NK-92 (cell line): ENCODE results near the gene TM7SF2.

Experiments
- DNase-seq: peaks from one replicate; lab custom pipeline; 2025; ENCODE audit not compliant: unreplicated experiment; lab: John Stamatoyannopoulos, UW

Gene TM7SF2

DNA sequence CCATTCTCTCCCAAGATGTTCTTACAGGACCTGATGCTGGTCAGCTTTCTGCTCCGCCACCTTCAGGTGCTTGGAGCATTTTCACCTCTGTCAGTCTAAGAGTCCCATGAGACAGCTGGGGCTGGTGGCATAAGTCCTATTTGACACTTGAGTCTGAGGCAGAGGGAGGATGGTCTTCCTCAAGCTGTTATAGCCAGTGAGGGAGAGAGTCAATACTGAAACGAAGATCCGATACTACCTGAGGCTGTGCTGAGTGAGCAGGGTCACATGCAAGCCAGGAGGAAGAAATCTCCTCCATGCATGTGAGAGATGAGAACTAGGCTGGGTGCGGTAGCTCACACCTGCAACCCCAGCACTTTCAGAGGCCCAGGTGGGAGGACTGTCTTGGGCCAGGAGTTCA, 22.1 kb upstream of the TM7SF2 start:
- no peak for DNase-seq

DNA sequence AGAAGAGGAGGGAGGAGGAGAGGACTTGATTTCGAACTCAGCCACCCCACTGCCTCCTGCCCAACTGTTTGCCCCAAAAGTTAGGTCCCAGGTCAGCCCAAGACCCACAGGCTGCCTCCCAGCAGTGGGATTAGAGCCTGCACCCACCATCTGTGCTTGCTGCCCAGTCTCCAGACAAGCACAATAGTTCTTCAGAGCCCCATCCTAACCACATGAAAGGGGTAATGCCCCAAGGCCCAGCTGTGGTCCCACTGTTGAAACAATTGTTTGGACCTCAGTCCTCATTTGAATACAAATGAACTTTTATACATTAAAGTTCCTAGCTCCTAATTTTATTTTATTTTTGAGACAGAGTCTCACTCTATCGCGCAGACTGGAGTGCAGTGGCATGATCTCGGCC, 21.0 kb upstream of the TM7SF2 start:
- DNase-seq = no peak

DNA sequence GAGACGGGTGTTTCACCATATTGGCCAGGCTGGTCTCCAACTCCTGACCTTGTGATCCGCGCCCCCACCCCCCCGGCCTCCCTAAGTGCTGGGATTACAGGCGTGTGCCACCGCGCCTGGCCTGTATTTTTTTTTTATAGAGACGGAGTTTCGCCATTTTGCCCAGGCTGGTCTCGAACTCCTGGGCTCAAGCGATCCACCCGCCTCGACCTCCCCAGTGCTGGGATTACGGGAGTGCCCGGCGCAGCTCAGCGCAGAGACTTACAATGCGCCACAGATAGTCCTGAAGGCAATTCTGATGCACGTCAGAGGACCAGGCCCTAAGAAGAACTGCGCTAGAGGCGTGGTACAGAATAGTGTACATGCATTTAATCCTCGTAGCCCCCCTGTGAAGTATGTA, 16.2 kb upstream of the TM7SF2 start:
- DNase-seq = no peak

DNA sequence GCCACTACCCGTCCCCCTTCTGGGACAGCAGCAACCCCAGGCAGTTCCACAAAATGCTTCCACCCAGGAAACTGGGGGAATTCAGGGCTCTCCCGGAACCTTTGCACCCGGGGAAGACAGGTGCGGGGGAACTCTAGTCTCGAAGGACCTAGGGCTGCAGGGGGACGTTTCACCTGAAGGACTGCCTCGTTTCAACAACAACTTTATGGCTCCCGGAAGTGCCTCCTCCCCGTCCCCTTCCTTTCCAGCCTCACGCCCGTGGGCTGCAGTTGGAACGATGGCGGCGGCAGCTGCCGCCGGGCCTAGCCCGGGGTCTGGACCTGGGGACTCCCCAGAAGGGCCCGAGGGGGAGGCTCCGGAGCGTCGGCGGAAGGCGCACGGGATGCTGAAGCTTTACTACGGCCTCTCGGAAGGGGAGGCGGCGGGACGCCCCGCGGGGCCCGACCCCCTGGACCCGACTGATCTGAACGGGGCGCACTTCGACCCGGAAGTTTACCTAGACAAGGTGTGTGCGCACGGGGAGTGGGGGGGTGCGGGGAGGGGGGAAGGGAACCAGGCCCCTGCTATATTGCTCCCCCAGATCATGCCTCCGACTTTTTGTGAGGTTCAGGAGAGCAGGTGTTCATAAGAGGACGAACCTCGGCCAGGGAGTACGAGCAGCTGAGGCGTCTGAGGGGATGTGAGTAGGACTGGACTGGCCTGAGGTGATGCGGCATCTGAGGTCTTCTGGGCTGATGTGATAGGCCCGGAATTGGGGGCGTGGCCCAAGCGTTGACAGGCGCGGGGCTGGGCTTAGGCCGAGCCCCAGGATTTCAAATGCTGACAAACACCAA, 15.5 kb upstream of the TM7SF2 start, which contains the start of gene VPS51:
TSS of gene VPS51 (plus strand) at position 241 of the 833 bp plus-strand sequence. CDS start at position 278, 37 bp downstream.
- no peak for DNase-seq

DNA sequence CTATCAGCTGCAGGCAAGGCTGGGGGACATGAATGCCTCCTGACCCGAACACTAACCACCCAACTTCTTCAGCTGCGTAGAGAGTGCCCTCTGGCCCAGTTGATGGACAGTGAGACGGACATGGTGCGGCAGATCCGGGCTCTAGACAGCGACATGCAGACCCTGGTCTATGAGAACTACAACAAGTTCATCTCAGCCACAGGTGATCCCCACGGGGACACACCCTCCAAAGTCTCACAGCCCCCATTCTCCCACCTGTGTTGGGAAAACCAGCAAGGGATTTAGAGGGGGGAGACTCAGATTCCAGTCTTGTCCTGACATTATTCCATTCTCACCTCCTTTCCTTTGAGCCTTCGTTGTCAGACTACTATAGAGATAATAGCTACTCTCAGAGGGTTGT, 14.7 kb upstream of the TM7SF2 start:
- no peak for DNase-seq

DNA sequence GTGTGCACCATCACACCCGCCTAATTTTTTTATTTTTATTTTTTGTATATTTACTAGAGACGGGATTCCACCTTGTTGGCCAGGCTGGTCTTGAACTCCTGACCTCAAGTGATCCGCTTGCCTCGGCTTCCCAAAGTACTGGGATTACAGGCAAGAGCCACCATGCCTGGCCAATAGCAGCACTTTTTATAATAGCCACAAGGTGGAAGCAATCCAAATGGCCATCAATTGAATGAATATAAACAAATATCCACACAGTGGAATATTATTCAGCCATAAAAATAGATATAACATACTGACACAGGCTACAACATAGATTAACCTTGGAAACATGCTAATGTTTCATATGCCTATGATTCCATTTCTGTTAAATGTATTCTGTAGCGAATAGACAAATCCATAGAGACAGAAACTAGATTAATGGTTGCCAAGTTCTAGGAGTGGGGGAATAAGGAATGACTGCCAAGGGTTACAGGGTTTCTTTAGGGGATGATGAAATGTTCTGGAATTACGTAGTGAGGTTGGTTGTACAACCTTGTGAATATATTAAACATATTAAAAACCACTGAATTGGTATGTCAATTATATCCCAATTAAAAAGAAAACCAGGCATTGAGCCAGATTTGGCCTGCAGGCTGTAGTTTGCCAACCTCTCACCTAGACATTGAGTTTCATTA, 10.9 kb upstream of the TM7SF2 start:
- no peak for DNase-seq

DNA sequence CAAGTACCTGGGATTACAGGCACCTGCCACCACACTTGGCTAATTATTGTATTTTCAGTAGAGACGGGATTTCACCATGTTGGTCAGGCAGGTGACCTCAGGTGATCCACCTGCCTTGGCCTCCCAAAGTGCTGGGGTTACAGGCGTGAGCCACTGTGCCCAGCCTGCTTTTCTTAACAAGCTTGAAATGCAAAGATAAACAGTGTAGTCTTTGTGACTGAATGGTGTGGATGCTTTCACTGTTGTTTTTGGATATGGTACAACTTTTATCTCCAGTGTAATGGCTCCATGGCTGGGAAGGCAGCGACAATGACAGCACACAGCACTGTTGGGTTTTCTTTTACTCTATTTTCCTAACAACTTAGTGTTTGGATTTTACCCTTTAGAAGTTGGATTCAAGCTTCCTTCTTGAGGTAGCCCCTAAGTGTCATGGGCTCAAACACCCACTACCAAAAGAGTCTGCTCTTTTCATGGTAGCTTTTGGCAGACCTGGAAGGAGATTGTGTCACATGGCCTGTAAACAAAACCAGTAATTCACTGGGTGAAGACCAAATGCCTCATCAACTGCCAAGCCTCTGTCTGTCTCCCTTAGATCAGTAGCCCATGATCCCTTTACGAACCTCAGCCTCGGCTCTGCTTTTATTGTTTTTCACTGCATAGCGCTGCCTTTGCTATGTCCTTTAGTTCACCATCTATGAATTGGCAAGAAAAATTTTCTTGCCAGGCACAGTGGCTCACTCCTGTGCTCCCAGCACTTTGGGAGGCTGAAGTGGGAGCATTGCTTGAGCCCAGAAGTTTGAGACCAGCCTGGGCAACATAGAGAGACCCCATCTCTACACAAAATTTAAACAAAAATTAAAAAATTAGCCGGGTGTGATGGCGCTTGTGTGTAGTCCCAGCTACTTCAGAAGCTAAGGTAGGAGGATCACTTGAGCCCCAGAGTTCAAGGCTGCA, 9.3 kb upstream of the TM7SF2 start:
- no peak for DNase-seq

DNA sequence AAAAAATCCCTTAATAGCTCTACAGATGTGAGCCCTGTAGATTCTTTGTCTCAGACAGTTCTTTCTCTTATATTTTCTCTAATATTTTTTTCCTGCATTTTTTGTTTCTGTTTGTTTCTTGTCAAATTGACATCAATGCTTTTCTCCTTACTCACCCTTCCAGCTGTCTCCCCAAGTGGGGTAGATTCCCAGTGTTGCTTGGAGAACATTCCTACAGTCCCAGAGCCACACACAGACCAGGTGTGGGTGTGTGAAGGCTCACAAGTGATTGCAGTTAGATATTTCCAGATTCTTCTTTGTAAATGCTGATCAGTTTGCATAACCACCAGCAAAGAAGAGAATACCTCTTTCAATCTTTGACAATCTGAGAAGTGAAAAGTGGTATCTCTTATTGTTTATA, 8.2 kb upstream of the TM7SF2 start:
- DNase-seq = no peak

DNA sequence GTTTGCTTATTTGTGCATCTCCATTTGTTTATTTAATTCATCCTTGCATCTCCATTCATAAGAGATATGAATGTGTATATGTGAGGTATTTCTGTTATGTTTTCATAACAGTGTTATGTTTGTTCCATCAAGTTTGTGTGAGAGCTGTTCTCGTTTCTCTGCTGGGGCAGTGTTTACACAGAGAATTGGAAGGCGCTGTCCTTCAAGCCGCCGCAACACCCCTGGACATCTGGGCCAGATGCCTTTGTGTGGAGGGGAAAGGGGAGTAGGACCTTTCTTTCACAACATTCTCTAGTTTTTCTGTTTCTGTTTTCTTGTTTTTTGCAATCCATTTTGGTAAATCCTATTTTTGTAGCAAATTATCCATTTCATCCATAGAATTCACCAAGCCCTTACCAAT, 7.0 kb upstream of the TM7SF2 start:
- no peak for DNase-seq

DNA sequence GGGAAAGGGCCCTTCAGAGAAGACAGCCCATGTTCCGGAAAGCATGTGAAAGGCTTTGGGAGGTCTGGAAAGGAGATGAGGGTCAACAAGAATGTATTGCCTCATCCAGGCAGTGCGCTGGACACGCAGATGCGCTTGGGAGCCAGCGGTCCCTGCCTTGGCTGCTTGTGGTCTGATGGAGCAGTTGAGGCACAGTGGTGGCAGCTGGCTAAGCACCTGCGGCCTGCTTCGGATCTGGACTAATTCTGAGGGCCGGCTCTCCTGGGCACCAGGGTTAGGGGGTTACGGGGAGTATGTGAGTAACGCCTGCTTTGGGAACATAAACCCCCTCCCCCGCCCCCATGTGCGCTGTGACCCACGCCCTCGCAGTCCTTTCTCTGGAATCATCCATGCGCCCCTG, 4.6 kb upstream of the TM7SF2 start:
- DNase-seq = no peak

DNA sequence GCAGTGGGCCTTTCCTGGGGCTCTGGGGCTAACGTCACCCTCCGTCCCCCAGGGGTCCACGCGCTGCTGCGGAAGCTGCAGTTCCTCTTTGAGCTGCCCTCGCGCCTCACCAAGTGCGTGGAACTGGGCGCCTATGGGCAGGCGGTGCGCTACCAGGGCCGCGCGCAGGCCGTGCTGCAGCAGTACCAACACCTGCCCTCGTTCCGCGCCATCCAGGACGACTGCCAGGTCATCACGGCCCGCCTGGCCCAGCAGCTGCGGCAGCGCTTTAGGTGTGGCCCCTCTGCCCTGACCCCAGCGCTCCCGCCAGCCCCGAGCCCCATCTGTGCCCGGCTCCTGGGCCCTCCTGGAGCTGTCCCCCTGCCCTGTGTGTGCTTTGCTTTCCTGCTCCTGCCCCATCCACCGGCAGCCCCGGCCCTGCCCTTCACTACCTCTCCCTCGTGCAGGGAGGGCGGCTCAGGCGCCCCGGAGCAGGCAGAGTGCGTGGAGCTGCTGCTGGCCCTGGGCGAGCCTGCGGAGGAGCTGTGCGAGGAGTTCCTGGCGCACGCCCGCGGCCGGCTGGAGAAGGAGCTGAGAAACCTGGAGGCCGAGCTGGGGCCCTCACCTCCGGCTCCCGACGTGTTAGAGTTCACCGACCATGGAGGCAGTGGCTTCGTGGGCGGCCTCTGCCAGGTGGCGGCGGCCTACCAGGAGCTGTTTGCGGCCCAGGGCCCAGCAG, 3.8 kb upstream of the TM7SF2 start:
- no peak for DNase-seq

DNA sequence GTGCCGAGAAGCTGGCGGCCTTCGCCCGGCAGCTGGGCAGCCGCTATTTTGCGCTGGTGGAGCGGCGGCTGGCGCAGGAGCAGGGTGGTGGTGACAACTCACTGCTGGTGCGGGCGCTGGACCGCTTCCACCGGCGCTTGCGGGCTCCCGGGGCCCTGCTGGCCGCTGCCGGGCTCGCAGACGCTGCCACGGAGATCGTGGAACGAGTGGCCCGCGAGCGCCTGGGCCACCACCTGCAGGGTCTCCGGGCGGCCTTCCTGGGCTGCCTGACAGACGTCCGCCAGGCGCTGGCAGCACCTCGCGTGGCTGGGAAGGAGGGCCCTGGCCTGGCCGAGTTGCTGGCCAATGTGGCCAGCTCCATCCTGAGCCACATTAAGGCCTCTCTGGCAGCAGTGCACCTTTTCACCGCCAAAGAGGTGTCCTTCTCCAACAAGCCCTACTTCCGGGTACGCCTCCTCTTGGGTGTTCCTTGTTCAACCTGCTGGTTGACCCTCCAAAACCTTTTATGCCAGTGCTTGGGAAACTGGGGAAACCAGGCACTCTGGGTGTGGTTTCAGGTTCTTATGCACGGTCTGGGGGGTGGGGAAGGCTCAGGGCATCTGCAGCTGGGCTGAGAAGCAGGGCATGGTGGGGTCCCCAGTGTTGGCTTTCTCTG, 3.1 kb upstream of the TM7SF2 start:
- no peak for DNase-seq

DNA sequence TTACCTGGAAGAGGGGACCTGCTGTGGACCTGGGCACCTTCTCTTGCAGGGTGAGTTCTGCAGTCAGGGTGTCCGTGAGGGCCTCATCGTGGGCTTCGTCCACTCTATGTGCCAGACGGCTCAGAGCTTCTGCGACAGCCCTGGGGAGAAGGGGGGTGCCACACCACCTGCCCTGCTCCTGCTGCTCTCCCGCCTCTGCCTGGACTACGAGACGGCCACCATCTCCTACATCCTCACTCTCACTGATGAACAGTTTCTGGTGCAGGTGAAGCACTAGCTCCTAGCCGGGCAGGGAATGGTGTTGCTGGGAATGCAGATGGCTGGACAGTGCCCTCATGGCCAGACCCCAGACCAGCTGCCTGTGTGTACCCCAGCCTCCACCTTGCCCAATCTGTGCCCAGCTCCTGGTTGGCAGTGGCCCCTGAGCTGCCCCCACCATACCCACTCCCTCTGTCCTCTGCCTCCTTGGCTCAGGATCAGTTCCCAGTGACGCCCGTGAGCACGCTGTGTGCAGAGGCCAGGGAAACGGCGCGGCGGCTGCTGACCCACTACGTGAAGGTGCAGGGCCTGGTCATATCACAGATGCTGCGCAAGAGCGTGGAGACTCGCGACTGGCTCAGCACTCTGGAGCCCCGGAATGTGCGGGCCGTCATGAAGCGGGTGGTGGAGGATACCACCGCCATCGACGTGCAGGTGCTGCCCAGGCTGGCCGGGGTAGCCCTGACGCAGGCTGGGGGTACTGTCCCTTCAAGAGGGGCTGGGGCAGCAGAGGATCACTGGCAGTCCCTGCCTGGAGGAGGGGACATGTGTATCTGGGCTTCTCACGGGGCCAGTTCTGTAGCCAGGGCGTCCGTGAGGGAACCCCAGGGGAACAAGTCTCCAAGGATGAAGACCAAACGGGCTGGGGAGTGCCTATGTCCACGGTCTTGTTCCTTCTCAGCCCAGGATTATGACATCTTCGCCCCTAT, 2.2 kb upstream of the TM7SF2 start:
- no peak for DNase-seq

DNA sequence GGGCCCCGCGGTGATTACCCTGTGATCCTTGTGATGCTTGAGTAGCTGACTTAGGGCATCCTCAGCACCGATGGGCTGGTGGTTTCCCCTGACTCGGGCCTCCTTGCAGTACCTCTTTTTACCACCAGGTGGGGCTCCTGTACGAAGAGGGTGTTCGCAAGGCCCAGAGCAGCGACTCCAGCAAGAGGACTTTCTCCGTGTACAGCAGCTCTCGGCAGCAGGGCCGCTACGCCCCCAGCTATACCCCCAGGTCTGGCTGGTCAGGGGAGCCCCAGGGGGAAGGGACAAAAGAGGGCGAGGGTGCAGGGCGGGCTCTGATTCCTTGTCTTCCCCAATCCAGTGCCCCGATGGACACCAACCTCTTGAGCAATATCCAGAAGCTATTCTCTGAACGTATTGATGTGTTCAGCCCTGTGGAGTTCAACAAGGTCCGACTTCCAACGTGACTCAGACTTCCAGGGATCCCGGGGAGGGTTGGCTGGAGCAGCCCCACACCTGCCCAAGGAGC, 1.3 kb upstream of the TM7SF2 start:
- DNase-seq = peak; percentile 54

DNA sequence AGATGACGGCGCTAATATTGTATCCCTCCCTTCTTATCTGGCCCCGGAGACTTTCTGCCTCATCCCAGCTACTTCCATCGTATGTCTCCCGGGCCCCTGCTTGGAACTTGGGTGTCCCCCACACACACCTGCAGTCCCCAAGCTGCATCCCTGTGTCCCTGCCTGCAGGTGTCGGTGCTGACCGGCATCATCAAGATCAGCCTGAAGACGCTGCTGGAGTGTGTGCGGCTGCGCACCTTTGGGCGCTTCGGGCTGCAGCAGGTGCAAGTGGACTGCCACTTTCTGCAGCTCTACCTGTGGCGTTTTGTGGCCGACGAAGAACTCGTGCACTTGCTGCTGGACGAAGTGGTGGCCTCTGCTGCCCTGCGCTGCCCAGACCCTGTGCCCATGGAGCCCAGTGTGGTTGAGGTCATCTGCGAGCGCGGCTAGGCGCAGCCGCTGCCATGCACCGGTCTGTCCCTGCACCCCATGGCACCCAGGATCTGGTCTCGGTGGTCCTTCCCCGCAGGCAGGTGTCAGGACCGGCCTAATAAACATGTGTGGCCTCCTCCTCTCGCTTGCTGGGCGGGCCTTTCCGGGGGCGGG, 421 bp upstream of the TM7SF2 start:
- no peak for DNase-seq

DNA sequence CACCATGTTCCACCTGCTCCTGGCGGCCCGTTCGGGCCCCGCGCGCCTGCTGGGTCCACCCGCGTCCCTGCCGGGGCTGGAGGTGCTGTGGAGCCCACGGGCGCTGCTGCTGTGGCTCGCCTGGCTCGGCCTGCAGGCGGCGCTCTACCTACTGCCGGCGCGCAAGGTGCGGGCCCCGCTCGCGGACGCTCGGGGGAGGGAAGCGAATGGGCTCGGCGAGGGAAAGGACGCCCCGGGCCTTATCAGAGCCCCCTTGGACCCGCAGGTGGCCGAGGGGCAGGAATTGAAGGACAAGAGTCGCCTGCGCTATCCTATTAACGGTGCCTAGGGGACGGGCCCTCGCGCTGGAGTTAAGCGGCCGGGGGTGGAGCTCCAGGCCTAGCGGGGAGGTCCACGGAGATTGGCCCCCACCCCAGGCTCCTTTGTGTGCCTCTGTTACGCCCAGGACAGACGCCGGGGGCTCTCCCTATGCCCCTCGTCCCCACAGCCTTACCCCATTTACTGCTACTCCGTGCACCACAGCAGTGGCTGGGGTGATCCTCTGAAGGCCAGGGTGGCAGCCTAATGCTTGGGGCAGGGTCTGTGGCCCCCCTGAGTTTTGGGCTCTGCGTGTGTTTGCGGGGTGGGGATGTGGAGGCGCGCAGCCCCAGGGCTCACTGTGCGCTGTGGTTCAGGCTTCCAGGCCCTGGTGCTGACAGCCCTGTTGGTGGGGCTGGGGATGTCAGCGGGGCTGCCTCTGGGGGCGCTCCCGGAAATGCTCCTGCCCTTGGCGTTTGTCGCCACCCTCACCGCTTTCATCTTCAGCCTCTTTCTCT, 1.1 kb downstream of the TM7SF2 start:
- no peak for DNase-seq

DNA sequence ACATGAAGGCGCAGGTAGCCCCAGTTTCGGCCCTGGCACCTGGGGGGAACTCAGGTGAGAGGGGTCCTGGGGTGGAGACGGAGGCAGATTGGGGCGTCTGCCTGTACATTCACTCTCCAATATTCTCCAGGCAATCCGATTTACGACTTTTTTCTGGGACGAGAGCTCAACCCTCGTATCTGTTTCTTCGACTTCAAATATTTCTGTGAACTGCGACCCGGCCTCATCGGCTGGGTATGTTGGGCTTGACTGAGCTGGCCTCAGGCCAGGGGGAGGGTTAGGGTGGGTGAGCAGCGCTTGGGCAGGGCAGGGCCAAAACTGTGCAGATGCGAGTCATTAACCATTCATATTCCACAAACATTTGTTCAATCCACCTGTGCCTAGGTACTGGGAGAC, 1.7 kb downstream of the TM7SF2 start:
- DNase-seq = no peak

DNA sequence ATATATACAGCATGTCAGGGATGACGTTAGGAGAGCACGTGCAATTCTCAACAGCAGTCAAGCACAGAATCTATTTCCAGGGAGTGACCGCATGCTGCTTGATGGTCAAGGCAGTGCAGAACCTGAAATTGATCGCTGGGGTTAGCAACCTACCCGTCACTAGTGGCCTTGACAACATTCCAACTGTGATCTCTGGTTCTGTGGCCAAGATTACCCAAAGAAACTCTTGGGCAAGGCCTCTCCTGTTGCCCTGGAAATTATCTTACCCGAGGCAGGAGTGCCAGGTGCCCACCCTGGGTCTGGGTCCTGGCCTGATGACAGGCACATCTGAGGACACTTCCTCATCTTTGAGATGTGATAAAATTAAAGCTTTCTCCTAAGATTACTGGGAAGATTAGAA, 2.2 kb downstream of the TM7SF2 start:
- DNase-seq = no peak
